HG03095 (cell line): ENCODE measurements around the gene KCNC4.

Experiments
- ATAC-seq: cut with Tn5 transposase; IDR thresholded peaks from one replicate; pipeline ENCODE4 v1.9.1; 2021; ENCODE audit warnings: moderate library complexity; ENCODE audit not compliant: unreplicated experiment

KCNC4 gene

DNA sequence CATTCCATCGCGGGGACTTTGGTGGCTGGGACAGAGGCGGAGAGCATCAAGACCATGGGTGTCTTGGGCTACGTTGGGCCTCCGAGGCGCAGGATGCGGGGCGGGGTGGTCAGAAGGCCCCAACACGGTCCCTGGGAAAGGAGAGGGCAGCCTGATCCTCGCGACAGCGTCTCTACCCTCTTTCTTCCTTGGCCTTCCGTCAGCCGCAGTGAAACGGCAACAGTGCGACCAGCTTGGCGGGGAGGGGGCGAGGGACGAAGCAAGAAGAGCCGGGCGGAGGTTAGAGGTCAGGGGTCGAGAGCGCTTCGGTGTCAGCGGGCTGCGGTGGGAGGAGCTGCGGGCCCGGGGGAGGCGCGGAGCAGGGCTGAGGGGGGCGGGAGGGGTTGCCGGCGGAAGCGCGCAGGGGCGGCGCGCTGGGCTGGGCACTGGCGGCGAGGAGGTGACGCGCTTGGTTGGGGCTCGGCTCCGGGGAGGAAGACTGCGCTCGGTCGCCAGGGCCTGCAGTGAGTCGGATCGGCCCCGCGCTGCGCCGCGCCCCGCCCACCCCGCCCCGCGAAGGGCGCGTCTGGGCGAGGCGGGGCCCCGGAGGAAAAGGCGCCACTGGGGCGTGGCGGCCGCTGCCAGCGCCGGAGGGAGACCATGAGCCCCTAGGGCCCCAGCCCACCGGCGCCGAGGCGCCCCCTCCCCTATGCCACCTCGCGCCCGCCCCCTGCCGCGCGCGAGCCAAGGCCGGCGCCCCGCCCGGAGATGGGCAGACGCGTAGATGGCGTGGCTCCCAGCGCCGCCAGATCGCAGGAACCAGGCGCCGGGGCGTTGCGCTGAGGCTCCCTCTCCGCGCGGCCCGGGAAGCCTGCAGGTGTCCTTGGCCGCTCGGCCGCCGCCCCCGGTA, at the start of gene KCNC4:
Gene KCNC4 (plus strand): TSS at position 600 of the 889 bp plus-strand sequence. CDS start 1,186 bp downstream, outside the sequence.
- ATAC-seq, result peak; percentile 79

DNA sequence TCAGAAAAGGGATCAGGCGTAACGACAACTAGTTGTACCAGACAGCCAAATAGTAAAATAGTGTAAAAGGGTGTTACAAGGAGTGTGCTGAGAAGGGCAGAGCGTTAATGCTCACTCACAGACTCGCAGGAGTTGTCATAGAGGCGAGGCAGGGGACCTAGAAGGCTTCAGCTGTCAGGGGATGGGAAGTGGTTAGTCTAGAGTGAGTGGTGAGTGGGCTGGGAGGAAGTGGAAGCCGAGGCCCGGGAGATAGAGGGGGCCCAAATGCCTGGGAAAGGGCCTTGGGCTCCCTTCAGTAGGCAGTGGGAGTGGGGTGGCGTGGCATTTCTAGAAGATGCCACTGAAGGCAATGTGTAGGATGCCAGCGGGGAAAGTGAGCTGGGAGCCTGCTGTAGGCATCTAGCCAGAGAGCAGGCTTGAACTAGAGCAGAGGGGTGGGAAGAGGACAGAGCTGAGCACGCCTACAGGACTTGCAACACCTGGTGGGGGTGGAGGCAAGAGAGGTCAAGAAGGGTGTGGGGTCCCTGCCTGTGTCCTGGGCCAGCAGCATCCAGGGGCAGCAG, 49.5 kb upstream of the KCNC4 start:
- ATAC-seq, result no peak

DNA sequence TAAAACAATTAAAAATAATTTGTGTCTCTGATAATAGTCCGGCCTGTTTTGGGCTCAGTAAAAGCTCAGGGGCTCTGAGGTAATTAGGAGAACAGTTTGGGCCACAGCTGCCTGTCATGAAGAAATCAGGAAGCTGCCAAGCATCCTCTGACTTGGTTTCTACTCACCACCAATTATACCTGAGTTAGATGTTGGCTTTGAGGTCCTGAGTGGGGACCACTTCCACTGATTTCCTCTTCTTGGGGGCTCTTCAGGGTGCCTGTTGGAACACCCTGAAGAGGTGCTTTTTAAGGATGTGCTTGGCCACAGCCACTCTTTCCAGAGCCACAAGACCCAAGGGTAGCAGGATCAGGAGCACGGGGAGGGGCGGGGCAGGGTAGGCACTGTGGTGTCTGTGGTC, 48.9 kb upstream of the KCNC4 start:
- no peak for ATAC-seq

DNA sequence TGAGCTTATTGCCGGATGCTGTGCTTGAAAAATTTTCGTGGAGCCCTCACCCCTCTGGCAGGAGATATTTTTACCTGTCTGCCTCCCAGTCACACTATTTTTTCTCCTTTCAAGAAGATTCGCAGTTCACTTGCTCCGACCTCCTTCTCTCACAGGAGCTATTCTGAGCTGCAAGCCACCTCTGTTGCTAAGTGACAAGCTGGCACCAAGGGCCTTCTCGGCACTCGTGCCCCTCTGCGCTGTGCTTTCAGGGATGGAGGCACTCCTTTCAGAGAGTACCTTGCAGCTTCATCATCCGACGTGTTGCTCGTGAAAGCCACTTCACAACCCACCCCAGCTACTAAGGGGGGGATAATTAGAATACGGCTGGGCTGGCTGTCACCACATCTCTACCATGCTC, 48.3 kb upstream of the KCNC4 start:
- no peak for ATAC-seq

DNA sequence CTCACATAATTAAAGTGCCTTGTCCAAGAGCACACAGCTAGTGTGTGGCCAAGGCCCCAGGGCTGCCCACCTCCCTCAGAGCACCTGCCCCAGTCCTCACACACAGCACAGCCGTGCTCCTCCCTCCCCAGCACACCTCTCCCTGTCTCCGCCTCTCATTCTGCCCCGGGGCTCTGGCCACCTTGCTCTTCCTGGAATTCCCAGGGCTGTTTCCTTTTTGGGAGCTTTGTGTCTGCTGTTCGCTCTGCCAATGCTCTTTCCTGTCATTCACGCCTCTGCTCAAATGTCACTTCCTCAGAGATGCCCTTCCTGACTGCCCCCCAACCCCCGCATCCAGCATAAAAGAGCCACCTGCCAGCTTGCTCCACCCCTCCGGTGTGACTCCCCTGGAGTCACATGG, 46.5 kb upstream of the KCNC4 start:
- ATAC-seq, result no peak

DNA sequence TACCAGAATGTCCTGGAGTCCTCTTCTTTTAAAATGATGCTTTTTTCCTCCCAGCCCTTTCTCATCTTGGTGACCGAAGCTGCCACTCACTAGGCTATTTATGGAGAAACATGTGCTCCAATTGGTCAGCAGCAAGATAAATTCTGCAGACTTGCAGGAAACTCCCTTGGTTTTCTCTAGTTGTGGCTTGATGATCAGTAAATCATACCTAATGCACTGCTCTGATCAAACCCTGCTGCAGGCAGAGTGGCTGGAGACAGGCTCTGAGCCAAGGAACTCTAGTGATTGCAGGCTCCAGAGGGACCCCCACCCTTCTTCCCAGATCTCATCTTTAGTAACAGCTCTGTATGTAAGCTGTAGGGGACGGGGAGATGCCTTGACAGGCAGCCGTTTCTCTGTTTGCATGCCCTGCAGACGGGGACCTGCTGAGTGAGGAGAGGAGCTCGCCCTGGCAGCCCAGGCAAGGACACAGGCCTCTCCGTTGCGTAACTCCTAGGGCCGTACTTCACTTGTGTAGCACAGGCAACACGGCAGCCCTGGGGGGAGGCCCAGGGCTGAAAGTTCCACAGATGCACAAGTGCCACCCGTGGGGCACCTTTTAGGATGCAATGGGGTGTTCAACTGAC, 45.3 kb upstream of the KCNC4 start:
- ATAC-seq, result no peak

DNA sequence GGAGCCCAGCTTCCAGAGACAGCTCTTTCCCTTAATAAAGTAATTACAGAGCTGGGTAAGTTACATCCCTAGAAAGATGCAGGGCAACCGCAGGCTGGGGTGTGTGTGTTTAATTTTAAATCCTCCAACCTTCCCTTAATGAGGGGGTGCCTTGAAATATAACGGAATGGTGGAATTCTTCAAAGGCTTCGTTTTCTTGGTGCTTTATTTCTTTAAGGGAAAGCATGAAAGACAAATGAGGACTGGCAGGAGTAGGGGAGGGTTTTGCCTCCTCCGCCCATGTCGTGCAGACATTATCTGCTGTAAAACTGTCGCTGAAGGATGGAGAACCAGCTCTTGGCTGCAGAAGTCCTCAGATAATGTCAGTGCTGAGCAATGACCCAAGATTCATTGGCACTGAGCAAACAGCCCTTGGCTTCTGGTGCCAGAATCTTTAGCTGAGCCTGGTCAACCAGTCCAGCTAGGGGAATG, 44.3 kb upstream of the KCNC4 start:
- ATAC-seq, result no peak

DNA sequence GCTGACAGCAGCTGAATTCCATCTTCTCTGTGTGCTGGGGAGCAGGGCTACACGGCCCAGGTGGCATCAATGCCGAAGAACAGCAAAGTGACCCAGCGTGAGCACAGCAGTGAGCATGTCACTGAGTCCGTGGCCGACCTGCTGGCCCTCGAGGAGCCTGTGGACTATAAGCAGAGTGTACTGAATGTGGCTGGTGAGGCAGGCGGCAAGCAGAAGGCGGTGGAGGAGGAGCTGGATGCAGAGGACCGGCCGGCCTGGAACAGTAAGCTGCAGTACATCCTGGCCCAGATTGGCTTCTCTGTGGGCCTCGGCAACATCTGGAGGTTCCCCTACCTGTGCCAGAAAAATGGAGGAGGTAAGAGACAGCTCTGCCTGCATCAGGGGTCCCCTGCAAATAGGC, 43.3 kb upstream of the KCNC4 start:
- ATAC-seq, result no peak

DNA sequence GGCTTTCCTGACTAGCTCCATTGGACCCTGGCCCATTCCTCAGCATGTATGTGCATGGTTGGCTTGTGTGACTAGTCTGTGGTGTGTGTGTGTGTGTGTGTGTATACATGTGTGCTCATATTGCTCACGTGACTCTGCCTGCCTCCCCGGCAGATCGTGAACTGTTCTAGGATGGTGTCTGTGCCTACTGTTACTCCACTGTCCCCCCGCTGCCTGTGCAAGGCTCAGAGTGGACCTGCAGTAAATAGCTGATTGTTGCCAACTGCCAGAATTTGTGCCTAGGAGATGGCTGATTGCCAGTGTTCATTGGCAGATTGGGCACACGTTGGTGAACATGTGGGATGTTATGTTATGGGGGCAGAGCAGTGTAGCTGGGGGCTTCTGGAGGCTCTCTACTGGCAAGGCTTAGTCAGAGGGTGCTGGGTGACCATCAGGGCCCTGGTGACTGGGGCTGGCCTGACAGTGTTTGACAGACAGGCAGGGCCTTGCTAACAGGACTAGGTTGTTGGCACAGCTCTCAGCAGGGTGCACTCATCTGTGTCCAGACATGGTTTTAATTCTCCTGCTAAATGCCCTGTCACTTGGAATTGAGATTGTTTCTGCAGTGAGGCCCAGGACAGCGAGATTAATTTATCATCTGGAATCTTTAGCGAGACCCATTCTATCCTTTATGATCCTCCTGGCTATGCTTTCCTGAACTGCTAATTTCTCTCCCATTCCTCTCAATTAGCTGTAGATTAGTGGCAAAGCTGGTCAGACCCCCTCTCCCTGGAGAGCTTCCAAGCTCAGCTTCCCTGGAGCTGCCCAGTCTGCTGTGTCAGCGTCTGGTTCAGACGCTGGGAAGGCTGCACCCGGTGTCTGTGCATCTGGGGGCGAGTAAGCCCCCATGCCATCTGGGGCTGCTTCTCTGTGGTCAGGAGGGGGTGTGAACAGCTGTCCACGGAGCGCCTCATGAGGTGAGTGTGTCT, 39.1 kb upstream of the KCNC4 start:
- no peak for ATAC-seq

DNA sequence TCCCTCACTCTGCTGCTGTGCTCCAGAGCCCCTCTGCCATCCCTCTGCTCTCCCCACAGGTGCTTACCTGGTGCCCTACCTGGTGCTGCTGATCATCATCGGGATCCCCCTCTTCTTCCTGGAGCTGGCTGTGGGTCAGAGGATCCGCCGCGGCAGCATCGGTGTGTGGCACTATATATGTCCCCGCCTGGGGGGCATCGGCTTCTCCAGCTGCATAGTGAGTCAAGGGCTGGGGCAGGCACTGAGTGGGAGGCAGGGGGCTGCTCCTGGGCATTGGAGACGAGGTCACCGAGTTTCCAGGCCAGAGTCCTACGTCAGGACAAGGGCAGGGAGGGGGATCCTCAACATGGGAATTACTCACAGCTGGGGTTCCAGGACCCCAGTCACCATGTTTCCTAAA, 38.1 kb upstream of the KCNC4 start:
- ATAC-seq, result no peak

DNA sequence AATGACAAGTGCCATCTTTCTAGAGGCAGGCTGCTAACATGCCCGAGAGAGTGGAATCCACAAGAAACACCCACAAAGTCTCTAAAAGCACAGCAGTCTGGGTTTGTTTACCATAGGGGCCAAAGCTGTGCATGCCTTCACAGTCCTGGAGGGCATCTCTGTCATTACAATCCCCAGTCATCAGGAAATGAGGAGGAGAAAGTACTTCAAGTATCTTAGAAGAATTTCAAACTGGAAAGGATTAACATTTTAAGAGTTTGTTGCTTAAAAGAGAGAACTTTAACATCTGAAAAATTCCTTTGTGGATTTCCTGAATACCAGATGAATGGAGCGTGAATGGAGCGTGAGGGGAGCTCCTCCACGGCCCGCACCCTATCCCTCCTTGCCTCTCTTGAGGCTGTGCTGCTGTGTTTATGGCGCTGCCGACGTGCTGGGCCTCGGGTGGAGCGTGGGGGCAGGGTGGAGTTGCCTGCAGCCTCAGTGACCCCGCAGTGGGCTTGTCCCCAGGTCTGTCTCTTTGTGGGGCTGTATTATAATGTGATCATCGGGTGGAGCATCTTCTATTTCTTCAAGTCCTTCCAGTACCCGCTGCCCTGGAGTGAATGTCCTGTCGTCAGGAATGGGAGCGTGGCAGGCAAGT, 36.5 kb upstream of the KCNC4 start:
- ATAC-seq, result no peak

DNA sequence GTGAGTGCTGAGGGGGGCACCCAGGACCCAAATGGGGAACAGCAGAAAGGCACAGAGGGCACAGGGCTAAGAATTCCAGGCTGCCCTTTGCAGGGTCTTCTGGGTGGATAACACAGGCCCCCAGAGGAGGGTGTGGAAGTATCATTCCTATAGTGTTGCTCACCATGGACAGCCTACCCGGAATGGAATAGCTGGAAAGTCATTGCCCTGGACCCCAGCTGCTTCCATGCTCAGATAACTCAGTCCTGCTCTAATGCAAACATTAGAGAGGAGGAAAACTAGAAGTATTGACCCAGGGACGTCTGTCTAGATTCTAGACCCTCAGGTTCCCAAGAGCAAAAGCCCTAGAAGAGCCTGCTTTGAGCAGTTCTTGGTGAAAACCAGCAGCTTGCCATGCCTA, 35.2 kb upstream of the KCNC4 start:
- ATAC-seq, result no peak

DNA sequence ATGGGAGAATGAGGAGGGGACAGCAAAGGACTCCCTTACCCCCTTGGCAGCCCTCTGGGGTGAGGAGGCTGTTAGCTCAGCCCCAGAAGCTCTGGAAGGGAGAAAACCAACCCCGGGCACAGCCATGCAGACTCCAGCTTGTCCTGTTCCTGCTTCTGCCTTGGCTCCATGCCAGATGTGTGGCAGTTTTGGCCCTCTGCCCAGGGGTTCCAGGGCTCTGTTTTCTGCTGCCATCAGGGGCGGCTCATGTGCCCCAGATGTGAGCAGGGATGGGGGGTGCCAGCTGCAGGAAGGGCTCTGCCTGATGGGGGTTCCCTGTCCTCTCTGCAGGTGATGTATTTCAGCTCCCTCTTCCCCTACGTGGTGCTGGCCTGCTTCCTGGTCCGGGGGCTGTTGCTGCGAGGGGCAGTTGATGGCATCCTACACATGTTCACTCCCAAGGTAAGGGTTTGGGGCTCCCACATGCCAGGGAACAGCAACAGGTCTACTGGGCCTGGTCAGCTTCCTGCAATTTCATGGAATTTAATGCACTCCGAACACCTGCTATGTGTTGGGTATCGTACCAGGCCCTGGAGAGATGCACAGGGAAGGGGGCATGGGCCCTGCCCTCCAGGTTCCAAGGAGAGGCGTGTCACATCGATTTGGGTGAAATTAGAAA, 33.7 kb upstream of the KCNC4 start:
- no peak for ATAC-seq

DNA sequence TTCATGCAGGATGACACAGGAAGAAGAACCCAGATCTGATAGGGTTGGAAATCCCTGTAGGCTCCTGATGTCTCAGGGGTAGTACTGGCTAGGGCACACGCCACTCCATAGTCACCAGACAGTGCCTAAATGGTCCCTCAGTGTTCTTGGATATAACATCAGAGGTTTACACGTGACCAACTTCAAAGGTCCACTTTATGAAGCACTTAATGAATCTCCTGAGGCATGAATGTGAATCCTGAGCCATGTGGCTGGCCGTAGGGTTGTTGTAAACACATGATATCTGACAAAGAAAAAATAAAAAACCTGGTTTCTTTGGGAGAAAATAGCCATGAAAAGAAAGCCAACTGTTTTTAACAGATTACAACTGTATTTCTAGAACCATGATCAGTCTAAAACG, 32.3 kb upstream of the KCNC4 start:
- no peak for ATAC-seq

DNA sequence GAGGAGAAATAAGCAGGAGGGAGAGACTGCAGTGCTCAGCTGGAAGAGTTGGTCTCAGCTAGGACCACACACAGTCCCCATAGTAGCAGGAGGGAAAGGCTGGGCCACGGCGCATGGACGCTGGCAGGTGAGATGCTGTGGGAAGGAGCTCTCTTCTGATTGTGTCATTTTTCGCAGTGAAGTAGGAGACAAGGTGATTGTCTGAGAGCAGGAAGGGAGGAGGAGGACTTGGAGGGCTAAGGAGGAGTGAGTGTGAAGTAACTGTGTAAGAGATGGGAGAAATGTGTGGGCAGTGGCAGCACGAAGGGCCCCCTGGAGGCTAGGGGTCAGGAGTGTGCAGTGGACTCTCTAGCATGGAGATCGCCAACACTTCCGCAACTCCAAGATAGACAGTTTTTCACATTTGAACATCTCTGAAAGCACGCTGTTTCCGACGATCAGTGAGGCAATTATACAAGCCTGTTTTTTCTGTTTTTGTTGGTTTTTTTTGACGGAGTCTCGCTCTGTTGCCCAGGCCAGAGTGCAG, 26.4 kb upstream of the KCNC4 start:
- no peak for ATAC-seq

DNA sequence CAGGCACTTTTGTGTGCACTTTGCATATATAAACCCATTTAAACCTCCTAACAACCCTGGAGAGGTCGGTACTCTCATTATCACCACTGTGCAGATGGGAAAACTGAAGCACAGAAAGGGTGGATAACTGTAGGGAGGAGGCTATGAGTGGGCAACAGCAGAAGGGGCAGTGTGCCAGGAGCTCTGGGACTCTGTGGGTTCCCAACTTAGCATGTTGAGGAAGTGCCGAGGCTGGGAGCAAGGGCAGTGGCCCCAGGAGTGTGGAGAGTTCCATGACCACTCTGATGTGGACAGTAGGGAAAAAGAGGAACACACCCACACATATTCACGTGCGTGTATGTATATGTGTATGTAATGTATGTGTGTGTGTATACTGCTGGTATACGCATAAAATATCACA, 25.7 kb upstream of the KCNC4 start:
- ATAC-seq, result no peak

DNA sequence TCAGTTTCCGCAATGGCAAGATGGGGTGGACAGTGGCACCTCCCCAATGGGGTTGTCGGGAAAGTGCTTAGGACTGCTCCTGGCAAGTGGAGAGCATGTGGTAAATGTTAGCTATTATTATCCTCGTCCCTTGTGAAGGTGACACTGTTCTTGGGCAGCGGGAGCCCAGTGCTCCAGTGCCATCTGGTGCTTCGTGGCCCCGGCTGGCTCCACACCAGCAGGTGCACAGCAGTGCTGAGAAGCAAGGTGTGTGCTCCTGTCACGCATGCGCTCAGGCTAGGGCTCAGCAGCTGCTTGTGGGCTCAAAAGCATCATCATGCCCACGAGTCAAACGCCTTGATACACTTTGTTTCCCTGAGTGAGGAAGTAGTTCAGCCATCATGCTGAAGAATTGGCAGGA, 24.9 kb upstream of the KCNC4 start:
- no peak for ATAC-seq

DNA sequence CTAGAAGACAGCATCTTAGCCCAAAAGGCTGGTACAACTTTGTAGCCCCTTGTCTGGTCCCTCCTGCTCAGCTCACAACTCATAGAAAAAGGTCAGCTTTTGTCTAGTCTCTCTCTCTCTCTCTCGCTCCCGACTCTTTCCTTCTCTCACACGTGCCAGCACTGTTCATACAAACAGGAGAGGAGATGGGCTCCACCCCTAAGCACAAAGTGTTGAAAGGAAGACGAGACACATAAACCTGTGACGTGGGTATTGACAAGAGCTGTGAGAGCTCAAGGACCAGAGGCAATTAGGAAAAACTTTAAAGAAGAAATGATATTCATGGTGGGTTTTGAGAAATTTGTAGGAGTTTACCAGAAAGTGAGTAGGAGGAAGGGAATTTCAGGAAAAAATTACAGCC, 23.6 kb upstream of the KCNC4 start:
- no peak for ATAC-seq

DNA sequence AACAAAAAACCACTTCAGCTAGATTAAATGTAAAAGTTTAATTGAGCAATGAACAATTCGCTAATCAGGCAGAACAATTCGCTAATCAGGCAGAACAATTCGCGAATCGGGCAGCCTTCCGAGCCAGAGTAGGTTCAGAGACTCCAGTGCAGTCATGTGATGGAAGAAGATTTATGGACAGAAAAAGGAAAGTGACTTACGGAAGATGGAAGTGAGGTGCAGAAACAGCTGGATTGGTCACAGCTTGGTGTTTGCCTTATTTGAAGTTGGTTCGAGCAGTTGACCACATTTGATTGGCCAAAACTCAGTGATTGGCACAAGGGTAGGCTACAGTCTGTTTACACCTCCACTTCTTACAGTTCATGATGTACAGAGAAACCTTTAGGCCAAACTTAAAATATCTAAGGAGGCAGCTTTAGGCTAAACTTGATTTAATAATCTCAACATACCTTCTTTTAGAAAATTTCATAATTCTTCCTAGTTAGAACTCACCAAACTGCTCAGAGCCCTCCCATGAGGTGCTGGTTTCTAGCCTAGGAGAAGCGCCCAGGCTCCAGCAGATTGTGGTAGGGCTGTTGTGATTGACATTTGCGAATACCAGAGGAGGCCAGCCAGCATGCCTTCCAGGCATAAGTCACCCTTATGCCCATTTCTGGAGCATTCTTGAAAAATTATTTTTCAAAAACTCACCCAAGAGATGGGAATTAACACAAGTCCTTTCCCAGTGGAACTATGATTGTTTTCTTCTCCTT, 22.8 kb upstream of the KCNC4 start:
- no peak for ATAC-seq
